GM21528 (cell line): Measurements from ENCODE around the gene ANAPC2.
A peak's percentile ranks its signal among the peaks of the same experiment; 100 is the strongest.
"Not testable (repeated sequence)": the region's sequence is repeated elsewhere in the genome, so short reads cannot be mapped to it uniquely, and the experiment has no call there.

Source experiments
- ATAC-seq: cut with Tn5 transposase; IDR thresholded peaks from one replicate; pipeline ENCODE4 v1.9.1; 2021; ENCODE audit warnings: mild to moderate bottlenecking, moderate library complexity; ENCODE audit not compliant: unreplicated experiment, low FRiP score

The ANAPC2 gene

GRCh38 chr9:137136881-137137607 lies 51.3 kb downstream of the ANAPC2 start:
- no peak for ATAC-seq

GRCh38 chr9:137136261-137136880 lies 52.0 kb downstream of the ANAPC2 start:
- no peak for ATAC-seq

GRCh38 chr9:137135154-137135553 lies 53.2 kb downstream of the ANAPC2 start:
- ATAC-seq = not testable (repeated sequence)

DNA sequence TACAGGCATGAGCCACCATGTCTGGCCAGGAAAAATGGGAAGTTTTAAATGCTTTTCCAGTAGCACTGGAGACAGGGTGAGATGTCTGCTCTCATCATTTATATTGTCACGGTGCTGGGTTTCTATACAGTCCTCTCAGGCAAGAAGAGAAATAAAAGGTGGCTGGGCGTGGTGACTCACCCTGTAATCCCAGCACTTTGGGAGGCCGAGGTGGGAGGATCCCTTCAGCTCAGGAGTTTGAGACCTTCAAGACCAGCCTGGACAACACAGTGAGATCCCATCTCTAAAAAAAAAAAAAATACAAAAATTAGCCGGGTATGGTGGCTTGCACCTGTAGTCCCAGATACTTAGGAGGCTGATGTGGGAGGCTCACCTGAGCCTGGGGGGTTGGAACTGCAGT lies 54.2 kb downstream of the ANAPC2 start:
- no peak for ATAC-seq

GRCh38 chr9:137130176-137130755 lies 58.1 kb downstream of the ANAPC2 start:
- peak; percentile 13 for ATAC-seq

DNA sequence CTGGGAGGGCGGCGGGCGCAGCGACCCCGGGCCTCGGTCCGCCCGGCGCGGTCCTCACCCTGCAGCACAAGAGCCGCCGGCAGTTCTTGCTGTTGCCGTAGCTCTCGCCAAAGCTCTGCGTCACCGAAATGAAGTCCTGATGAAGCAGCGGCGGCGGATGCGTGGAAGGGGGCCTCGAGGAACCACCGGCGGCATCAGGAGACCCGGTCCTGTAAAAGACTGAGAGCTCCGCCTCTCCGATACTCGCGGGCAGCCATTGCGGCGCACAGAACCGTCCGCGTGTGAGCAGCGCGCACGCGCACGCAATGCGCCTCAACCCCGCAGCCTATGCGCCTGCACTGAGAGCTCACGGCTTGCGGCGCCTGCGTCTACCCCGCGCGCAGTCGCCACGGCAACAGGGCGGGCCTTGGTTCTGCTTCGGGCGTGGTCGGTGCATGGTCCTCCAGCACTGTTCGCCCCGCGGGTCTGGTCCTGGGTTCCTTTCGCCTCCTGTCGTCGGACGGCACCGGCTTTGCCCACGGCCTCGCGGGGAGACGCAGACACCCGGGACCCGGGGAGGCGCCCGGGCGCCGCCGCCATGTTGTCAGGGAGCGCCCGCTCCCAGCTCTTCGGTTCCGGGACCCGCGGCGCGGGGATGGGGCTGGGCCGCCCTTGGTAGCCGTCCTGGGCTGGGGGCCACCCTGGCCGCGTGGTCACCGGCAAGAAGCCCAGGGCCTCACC lies 58.7 kb downstream of the ANAPC2 start:
- ATAC-seq = peak; percentile 76

DNA sequence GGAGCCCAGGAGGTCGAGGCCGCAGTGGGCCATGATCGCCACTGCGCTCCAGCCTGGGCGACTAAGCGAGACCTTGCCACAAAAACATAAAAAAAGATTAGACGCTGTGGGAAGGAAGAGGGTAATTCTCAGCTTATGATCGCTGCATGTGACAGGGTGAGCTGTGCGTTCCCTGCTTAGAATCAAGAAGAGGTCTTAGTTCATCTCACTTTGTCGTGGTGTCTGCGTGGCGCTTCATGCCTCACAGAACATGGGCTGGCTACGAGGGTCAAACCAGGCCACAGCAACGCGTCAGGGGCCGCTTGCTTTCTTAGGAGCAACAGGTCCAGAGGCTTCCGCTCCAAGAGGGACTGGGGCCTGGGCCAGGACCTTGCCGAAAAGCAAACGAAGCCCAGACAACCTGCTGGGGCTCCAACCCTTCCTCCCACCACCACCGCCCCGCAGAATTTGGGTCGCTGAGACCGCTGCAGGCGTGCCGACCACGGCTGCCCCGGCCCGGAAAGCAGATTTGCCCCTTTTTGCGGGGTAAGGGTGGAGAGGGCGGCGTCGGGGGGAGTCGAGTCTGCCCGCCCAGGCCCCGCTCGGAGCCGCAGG lies 59.4 kb downstream of the ANAPC2 start:
- peak; percentile 21 for ATAC-seq

DNA sequence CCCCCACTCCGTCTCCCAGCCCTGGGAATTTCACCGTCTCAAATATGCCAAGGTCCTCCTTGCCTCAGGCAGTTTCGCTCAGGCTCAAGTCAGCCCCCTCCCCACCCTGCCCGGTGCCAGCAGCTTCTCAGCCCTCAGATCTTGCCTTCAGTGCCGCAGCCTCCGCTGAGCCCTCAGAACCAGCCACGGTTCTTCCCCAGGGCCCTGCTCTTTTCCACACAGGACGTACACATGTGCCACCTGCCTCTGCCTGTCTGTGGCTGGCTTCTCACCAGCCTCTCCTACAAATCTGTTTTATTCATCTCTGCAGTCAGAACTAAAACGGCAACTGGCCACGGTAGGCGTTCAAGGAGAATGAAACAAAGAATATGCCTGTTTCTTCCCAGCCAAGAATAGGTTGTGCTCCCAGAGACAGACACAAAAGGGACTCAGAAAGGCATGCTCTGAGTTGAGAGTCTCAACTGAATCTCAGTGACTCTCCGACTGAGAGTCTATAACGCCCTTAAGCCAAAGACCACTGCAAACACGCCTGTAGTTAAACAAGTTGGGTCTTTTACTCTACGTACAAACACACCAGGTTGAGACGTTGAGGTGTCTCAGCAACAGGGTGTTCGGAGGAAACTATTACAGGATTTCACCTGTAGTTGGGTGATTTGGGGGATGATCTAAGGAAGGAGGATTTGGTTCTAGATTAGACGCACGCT lies 60.0 kb downstream of the ANAPC2 start:
- no peak for ATAC-seq

- ATAC-seq = no peak
Observed at GRCh38 chr9:137127301-137128157, 60.8 kb downstream of the ANAPC2 start.

DNA sequence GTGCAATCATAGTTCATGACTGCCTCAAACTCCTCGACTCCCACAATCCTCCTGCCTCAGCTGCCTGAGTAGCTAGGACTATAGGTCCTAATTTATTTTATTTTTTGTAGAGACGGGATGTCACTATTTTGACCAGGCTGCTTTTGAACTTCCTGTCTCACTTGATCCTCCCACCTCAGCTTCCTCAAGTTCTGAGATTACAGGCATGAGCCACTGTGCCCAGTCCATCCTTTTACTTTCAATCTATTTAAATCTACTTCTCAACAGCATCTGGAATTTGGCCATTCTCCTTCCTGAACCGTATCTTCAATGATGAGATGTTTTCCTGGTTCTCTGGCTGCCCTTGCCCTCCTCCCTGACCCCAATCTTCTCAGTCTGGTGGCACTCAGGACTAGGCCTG lies 61.6 kb downstream of the ANAPC2 start:
- no peak for ATAC-seq
